Breast epithelium (tissue), 4 donors: ENCODE measurements around the gene RCOR2. TPM values are rescaled to one million over a fixed set of nuclear protein-coding genes. Genes with fewer than 3 reads are reported as not detected.

Experiments used
- DNase-seq, 2 donors: peaks; one replicate each; pipeline ENCODE4 v3.0.0-alpha.2; 2019; ENCODE audit warnings: low spot score in 2 of 2
- H3K27ac ChIP-seq, 2 donors: fragments of 200-600 bp; sonication (generic) in 1 of 2; one replicate each; pipeline ENCODE4 v1.5.1; 2016 to 2019; ENCODE audit warnings: mild to moderate bottlenecking in 1 of 2
- H3K27me3 ChIP-seq, 2 donors: fragments of 200-600 bp; sonication (generic) in 1 of 2; one replicate each; pipeline versions ENCODE4 v1.5.1 to v1.6.0; 2017 to 2019; ENCODE audit warnings: control low read depth in 1 of 2, mild to moderate bottlenecking in 1 of 2
- H3K36me3 ChIP-seq: fragments of 200-600 bp; one replicate; pipeline ENCODE4 v1.5.1; 2019
- H3K4me1 ChIP-seq, 2 donors: fragments of 200-600 bp; sonication (generic); one replicate each; pipeline ENCODE4 v1.5.1; 2016 to 2019; ENCODE audit warnings: control low read depth in 1 of 2
- H3K4me3 ChIP-seq, 3 donors: fragments of 200-600 bp; sonication (generic); 1 replicate in 2 of 3; 2 replicates in 1 of 3; pipeline ENCODE4 v1.5.1; 2016 to 2019; ENCODE audit warnings: mild to moderate bottlenecking in 3 of 3, moderate library complexity in 2 of 3
- H3K9me3 ChIP-seq, 2 donors: fragments of 200-600 bp; sonication (generic) in 1 of 2; one replicate each; pipeline ENCODE4 v1.5.1; 2016 to 2019; ENCODE audit warnings: control low read depth in 1 of 2
- CTCF ChIP-seq, 3 donors: fragments of 450-650 bp; IDR thresholded peaks; one replicate each; pipeline ENCODE4 v1.5.1; 2016 to 2017; ENCODE audit warnings: antibody characterized with exemption in 3 of 3, mild to moderate bottlenecking in 3 of 3, moderate library complexity in 3 of 3
- POLR2A ChIP-seq: fragments of 450-650 bp; IDR thresholded peaks from one replicate; pipeline ENCODE4 v1.6.1; 2016; ENCODE audit warnings: antibody characterized with exemption, mild to moderate bottlenecking, moderate library complexity
- POLR2AphosphoS5 ChIP-seq, 3 donors: sonication (generic); formaldehyde crosslinking; IDR thresholded peaks; one replicate each; pipeline ENCODE4 v1.6.1; 2017; ENCODE audit warnings: antibody characterized with exemption in 3 of 3
- intact Hi-C: fragments of 100-400 bp; cut with DNase I; formaldehyde crosslinking; loops from one replicate; pipeline ENCODE4 v1.15.1; 2023; ENCODE audit warnings: low total_unique reads
- total RNA-seq, 3 donors: library from RNA; depleted of rRNA; stranded (reverse); fragments of >200 nt; gene quantifications; one replicate each; pipeline ENCODE4 v1.1.0, GENCODE V29; 2016

Gene RCOR2
- total RNA-seq, 3 donors from 2014 or later = 0.16 to 0.33 (median 0.29) TPM

GRCh38 chr11:63906585-63906984 is 10.4 kb downstream of the RCOR2 start:
- Histone ChIP-seq H3K9me3 (no peaks in the 10 kb centered on the region), H3K27me3 (no peaks in the 10 kb centered on the region), H3K4me3 (no peak overlapping the region), H3K27ac (no peak overlapping the region), H3K4me1 (no peaks in the 10 kb centered on the region), H3K36me3 (peaks cover 28% of the 10 kb centered on the region)
- no peak for TF ChIP-seq POLR2A
- no peak for TF ChIP-seq POLR2AphosphoS5 (IDR thresholded peaks at IDR 0.05)
- TF ChIP-seq CTCF (IDR thresholded peaks at IDR 0.05) = no peak
- DNase-seq = no peak
- intact Hi-C loops = no loop called here

- Histone ChIP-seq H3K9me3 (no peaks in the 10 kb centered on the region), H3K27me3 (no peaks in the 10 kb centered on the region), H3K4me1 (no peaks in the 10 kb centered on the region), H3K36me3 (peaks cover 28% of the 10 kb centered on the region), H3K4me3 (no peak overlapping the region), H3K27ac (no peak overlapping the region)
- DNase-seq = no peak
- no peak for TF ChIP-seq CTCF (IDR thresholded peaks at IDR 0.05)
- no peak for TF ChIP-seq POLR2AphosphoS5 (IDR thresholded peaks at IDR 0.05)
- no peak for TF ChIP-seq POLR2A
- intact Hi-C loops = no loop called here
These were observed 10.9 kb downstream of the RCOR2 start for GRCh38 chr11:63906087-63906486.

GRCh38 chr11:63905179-63905578 is 11.8 kb downstream of the RCOR2 start:
- DNase-seq = no peak
- no peaks in the 10 kb centered on the region for H3K27me3 ChIP-seq
- no peak overlapping the region for H3K27ac ChIP-seq
- no peak overlapping the region for H3K4me3 ChIP-seq
- TF ChIP-seq CTCF (IDR thresholded peaks at IDR 0.05) (no peak), POLR2AphosphoS5 (IDR thresholded peaks at IDR 0.05) (no peak), POLR2A (no peak)
- intact Hi-C loops = no loop called here
- no peaks in the 10 kb centered on the region for H3K9me3 ChIP-seq
- H3K36me3 ChIP-seq = peaks cover 28% of the 10 kb centered on the region
- H3K4me1 ChIP-seq = no peaks in the 10 kb centered on the region

GRCh38 chr11:63904743-63905142 is 12.2 kb downstream of the RCOR2 start:
- no peak overlapping the region for H3K27ac ChIP-seq

GRCh38 chr11:63903884-63904283 is 13.1 kb downstream of the RCOR2 start:
- Histone ChIP-seq H3K4me1 (no peaks in the 10 kb centered on the region), H3K27ac (no peak overlapping the region), H3K36me3 (peaks cover 28% of the 10 kb centered on the region), H3K4me3 (no peak overlapping the region), H3K27me3 (no peaks in the 10 kb centered on the region), H3K9me3 (no peaks in the 10 kb centered on the region)
- intact Hi-C loops = no loop called here
- DNase-seq = no peak
- TF ChIP-seq POLR2A = no peak
- no peak for TF ChIP-seq CTCF (IDR thresholded peaks at IDR 0.05)
- no peak for TF ChIP-seq POLR2AphosphoS5 (IDR thresholded peaks at IDR 0.05)

More at GRCh38 chr11:63904743-63905142, 12.2 kb downstream of the RCOR2 start:
- H3K4me1 ChIP-seq = no peaks in the 10 kb centered on the region
- intact Hi-C loops = no loop called here
- H3K4me3 ChIP-seq = no peak overlapping the region
- no peaks in the 10 kb centered on the region for H3K9me3 ChIP-seq
- H3K36me3 ChIP-seq = peaks cover 28% of the 10 kb centered on the region
- DNase-seq = no peak
- no peaks in the 10 kb centered on the region for H3K27me3 ChIP-seq
- TF ChIP-seq CTCF (IDR thresholded peaks at IDR 0.05) = no peak
- no peak for TF ChIP-seq POLR2A
